ENCODE results near the gene TOM1L2.

TOM1L2 gene

DNA sequence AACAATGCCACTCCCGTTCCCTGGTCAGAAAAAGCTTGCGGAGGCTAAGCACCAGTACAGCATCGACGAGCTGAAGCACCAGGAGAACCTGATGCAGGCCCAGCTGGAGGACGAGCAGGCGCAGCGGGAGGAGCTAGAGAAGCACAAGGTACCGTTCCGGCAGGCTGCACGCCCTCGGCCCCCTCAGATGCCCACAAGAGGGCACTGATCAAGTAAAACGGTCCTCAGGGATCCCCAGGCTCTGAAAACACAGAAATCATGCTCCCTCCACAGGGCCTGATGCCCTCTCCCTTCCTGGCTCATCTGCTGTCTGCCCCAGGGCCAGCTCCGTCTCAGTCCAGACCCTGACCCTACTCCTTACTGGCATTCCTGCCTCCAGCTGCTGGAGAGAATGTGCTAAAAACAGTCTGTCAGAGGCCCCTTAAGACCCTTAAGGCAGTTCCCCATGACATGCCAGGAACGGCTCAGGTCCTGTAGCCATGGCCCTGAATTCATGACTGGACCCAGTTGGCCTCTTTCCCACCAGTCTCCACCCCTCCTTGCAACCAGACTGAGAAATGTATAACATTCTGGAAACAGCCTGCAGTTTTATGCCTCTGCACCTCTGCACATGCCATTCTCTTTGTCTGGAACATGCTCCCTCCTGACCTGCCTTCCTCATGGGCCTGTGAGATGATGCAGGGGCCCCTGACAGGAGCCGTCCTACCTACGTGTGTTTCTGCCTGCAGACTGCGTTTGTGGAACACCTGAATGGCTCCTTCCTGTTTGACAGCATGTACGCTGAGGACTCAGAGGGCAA lies 22.3 kb upstream of the TOM1L2 start:
- no peak for DNase-seq

DNA sequence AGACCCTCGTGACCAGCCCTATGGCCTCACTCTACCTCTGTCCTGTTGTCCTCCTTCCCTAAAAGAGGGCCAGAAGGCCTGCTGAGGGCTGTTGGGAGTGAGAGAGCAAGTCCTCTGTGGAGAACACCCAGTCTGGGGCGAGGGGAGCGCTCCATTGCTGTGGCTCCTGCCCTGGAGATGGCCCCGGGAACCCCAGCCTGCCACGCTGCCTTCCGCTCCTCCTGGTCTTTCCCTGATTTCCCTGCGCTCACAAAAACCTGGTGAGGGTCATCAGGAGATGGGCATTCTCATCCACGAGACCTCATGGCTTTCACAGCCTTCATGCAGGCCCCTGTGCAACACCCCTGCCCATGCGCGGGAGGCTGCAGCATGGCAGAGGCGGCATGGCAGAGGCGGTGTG lies 21.7 kb upstream of the TOM1L2 start:
- no peak for DNase-seq

DNA sequence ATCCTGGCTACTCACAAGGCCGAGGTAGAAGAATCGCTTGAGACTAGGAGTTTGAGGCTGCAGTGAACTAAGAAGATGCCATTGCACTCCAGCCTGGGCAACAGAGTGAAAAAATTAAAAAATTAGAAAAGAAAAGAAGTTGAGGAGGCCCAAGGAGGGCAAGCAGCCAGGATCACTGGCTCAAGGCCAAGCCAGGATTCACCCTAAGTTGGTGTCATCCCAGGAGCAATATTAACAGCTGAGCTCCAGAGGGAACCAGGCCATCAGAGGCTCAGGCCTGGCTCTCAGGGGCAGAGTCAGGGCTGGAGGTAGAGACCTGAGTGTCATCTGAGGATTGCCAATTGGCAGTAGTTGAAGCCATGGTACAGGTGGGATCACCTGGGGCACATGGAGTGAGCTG lies 21.2 kb upstream of the TOM1L2 start:
- no peak for DNase-seq

DNA sequence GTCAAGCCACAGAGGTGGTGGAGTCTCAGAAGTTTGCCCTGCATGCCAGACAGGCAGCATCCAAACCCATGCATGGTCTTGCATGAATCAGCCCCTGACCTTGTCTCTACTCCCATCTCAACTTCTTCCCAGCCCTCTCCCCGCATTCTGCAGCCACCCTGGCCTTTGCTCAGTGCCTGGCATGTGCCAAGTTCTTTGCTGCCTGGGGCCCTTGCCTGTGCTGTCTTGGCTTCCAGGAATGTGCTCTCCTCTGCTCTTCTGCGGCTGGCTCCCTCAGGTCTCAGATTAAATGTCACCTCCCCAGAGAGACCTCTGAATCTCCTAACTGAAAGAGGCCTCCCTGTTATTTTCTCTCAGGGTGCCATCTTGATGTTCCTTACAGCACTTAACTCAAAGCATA lies 18.1 kb upstream of the TOM1L2 start:
- no peak for DNase-seq

DNA sequence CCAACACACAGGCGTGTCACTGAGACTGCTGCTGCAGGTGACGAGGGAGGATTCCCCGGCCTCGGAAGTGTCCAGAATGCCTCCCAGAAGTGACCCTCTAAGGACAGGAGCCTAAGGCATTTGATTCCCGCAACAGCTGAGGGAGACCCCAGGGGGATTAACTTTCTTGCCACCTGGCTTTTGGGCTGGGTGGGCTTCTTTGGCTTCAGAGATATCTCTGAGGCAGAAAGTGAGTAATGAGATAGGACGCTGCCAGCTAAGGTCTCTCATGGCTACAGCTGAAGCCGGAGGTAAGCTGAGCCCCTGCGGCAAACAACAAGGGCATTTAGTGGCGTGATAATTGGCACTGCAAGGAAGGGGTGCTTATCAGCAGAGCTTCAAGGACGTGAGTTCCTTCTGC lies 17.4 kb upstream of the TOM1L2 start:
- no peak for DNase-seq

DNA sequence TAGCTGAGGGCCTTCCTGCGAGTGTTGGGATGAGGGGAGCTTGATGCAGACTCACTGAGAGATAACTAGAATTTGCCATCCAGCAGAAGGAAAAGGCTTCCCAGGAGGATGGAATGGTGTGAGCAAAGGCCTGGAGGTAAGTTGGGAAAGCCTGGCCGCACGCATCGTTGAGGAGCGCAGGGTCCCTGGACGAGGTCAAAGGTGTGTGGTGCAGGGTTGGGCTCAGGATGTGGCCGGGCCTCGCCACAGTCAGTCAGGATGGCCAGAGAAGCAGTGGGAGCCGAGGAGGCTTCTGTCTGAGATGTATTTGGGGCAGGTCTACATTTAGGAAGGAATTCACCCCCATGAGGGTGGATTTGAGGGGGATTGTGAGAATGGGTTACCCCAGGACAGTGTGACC lies 16.9 kb upstream of the TOM1L2 start:
- no peak for DNase-seq

DNA sequence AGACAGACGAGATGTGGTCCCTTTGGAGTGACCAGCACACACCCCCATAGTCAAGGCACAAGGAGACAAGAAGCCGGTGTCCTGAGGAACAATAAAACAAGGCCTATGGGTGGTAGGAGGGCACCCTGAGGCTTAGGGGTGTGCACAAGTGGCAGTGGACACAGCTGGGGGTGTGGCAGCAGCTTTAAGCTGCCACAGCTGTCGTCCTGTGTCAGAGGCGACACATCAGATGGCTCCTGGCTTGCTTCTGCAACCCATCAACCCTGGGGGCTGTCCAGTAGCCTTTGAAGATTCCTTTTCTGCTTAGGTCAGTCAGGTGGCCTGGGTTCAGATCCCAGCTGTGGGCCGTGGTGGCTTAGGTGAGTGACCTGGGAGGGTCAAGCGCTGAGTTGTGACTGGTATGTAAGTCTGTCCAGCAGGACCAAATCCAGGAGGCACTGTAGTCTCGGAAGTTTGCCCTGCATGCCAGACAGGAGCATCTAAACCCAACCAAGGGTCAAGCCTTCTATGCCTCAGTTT lies 16.3 kb upstream of the TOM1L2 start:
- DNase-seq = no peak

DNA sequence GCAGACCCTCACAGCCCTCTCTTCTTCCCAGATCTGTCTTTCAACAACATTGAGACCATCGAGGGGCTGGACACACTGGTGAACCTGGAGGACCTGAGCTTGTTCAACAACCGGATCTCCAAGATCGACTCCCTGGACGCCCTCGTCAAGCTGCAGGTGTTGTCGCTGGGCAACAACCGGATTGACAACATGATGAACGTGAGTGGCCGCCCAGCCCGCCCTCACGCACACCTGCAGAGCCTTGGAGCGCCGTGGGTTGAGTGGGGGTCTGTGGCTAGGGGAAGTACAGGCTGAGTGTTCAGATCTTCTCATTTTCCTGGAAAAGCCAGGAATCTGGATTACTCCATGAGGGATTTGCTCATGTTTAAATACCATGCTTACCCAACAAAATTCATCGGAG lies 15.7 kb upstream of the TOM1L2 start:
- no peak for DNase-seq

DNA sequence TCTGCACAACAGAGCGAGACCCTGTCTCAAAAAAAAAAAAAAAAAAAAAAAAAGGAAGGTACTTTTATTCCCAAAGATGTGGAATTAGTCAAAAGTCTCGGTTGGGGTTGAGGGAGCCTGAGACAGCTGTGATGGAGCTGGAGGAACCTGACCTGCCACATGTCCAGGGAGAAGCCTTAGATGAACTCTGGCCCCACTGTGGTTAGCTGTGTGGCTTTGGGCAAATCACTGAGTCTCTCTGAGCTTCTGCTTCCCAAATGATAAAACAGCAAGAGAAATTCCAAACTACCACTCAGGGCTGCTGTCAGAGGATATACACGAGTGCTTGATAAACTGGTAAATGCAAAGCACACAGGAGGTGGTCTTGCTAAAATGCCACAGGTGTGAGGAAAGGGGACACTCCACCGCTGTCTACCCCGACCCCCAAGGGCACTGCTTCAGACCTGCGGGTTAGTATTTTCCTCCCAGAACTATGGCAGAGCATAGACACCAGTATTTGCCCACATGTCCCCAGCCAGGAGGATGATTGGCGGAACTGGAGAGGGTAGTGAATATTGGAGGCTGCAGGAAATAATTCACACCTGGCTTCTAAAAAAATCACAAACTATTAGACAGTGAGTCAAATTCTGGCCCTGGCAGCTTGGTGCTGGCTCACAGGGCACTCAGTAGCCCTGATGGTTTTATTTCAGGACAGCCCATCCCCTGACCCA lies 15.1 kb upstream of the TOM1L2 start:
- DNase-seq = no peak

DNA sequence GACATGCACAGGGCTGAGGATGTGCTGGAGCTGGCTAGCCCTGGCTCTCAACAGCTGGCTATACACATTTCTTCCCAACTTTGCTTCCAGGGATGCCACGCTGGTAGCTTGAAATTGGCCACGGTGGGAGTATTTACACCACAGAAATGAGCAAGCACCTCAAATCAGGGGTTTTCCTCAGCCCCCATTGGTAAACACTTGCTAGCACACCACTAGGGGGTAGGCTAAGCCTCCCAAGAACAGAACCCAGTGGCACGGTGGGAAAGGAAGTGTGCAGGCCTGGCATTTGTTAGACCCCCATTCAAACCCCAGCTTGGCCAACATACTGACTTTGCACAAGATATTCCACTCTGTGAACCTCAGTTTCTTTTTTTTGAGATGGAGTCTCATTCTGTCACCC lies 13.4 kb upstream of the TOM1L2 start:
- no peak for DNase-seq

DNA sequence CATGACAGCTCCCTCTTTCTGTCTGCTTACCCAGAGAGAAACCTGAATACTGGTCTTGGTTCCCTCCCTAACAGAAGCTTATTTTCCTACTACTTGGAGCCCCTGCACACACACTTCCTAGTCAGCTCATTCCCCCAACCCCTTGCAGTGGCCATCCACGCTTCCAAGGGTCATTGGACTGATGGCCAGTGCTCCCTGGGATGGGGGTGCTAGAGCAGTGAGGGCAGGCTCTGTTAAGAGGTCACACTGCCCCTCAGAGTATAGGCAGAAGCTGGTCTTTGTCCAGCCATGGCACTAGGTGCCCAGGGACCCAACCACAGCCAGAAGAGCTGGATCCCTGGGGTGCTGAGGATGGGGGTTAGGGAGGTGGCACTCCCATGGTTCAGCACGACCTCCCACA lies 13.0 kb upstream of the TOM1L2 start:
- DNase-seq = no peak

DNA sequence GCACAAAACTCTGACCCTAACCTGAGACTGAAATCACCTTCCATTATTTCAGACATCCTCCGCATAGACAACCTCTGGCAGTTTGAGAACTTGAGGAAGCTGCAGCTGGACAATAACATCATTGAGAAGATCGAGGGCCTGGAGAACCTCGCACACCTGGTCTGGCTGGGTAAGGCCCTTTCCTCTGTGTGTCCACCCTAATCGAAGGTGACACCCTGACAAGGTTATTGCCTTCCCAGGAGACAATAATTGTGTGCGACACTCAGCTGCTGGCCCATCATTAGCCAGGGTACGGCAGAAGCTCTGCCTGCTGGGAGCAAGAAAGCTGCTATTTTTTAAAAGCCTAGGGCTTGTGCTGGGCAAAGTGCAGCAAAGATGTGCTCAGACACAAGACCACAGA lies 11.6 kb upstream of the TOM1L2 start:
- no peak for DNase-seq

DNA sequence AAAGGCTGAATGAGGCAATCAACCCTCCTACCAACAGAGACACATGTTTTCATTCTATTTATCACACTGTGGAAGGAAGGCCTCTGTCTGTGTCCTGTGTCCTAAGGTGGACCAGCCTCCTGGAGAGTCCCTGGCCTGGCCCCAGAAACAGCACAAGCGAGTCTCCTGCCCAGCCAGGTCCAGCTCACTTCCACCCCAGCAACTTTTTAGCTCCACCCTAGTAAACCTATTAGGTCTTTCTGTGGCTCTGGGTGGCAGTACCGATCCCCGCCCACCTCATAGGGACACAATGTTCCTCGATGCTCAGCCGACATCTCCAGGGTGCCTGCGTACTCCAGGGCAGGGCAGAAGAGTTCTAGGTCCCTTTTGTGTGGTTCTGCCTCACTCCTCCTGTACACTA lies 11.2 kb upstream of the TOM1L2 start:
- no peak for DNase-seq

DNA sequence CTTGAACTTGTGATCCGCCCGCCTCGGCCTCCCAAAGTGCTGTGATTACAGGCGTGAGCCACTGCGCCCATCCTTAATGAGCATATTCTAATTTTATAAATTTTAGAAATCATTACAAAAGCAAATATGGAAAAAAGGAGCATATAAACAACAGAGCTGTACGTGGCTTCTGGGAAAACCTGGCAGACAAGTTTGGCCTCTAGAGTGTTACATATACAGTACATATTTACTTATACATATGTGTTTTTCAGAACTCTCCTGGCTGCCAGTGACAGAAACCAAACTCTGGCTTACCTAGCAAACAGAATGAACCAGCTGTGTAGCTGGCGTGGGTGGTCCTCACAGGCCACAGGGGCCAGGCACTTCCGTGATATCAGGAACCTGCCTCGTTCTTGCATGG lies 10.6 kb upstream of the TOM1L2 start:
- no peak for DNase-seq

DNA sequence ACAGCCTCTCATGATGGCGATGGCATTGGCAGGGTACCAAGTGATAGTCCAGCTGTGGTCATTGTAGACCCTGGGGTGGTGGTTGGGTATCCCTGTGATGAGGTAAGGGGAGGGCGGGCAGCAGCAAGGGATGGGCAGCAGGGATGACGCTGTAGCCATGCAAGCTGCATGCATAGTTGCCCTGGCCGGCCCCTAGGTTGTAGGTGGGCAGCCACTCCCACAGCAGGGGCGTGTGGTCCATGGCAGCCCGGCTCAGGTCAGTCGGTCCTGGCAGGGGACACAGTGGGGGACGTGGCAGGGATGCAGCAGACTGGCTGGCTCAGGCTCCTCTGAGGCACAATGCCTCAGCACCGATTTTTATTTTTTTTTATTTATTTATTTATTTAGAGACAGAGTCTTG lies 9.1 kb upstream of the TOM1L2 start:
- no peak for DNase-seq

DNA sequence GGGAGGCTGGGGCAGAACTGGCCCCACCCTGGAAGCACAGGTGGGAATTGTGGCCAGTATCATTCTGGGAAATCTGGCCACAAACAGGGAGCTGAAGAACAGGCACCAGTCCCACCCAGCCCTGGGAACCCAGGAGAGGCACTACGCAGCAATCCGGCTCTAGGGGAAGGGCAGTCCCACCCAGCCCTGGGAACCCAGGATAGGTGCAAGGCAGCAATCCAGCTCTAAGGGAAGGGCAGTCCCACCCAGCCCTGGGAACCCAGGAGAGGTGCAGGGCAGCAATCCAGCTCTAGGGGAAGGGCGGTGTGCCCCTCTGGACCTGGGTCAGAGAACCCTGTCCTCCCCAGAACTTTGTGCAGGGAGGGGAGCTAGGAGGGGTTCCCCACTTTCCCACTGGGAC lies 7.6 kb upstream of the TOM1L2 start:
- DNase-seq = no peak

DNA sequence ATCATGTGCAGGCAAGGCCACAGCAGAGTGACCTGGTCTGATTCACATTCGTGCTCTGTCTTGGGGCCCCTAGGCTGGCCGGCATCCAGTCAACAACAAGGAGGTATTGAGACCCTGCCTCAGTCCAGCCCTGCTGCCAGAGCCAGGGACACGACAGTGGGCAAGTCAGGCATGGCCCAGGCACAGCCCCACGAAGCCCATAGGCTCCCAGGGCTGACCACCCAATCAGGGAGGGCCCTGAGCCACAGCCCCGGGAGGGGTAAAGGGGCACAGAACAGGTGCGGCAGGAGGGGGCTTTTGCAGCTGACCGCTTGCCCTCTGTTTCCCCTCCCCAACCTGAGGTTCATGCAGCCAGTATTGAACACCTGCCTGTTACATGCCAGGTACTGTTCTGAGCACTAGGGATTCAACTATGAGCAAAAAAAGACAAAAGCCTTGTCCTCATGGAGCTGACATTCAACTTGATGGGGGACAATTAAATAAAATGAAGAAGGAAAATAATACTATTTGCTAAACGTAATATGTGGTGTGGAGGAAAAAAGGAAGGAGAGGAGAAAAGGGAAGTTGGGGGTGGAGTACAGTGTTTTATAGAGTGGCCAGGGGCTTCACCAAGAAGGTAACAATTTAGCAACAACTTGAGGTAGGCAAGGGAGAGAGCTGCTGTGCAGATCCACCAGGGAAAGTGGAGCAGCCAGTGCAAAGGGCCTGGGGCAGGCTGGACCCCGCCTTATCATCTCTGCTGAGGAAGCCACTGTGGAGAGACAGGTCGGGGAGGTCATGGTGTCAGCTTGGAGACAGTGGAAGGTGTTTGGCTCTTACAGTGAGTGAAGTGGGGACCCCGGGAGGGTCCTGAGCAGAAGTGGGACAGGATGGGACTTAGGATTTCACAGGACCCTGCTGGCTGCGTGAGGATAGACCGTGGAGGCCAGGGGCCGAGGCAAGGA lies 6.6 kb upstream of the TOM1L2 start:
- no peak for DNase-seq

DNA sequence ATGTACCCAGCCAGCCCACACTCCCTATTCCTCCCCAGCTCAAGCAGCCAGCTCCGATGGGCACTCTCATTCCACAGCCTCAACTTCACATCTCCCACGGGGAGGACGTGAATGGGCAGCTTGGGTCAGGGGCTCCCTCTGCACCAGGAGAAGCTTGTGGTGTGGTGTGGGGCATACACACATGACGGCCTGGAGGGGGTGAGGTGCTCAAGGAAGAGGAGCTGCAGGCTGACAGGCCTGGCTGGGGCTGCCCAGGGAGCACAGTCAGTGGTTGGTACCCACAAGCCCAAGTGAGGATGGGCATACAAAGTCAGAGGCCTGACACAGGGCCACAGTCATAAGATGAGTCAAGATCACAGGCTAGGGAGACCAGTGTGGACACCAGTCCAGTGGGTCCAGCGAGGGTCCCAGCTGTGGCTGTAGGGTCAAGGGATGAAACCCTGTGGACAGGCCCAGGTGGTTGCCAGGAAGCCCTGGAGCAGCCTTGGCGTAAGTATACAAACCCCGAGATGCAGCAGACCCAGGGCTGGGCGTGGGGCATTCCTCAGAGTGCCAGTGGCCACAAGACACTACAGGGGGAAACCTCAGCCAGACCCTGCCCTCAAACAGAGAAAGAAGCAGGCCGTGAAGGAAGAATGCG lies 4.9 kb upstream of the TOM1L2 start:
- DNase-seq = no peak

DNA sequence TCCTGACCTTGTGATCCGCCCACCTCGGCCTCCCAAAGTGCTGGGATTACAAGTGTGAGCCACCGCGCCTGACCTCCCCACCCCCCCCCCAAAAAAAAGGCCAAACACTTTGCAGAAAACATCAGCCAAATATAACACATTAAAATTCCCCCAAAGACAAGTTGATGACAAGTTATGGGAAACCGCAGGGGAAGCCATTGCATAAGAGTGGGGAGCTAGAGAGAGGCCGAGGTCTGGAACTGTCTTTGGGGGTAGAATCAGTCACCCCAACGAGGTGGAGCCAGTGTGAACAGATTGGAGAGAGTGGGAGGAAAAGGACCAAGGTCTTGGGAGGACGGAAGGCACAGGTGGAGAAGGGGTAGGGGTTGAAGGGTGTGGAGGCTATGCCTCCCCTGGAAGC lies 3.2 kb upstream of the TOM1L2 start:
- DNase-seq = no peak

DNA sequence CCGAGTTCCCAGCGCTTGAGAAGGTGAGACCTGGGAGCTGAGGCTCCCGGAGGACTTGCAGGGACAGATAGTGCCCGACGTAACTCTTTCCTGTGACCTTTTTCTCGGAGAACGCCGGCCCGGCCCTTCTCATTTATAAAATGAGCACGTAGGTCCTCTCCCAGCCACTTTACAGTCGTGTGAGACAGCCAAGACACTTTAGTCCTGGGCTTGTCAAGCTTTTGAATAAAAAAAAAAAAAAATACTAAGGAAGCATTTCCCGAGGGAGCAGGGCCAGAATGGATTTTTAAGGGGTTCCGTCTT lies 703 bp upstream of the TOM1L2 start:
- no peak for DNase-seq

DNA sequence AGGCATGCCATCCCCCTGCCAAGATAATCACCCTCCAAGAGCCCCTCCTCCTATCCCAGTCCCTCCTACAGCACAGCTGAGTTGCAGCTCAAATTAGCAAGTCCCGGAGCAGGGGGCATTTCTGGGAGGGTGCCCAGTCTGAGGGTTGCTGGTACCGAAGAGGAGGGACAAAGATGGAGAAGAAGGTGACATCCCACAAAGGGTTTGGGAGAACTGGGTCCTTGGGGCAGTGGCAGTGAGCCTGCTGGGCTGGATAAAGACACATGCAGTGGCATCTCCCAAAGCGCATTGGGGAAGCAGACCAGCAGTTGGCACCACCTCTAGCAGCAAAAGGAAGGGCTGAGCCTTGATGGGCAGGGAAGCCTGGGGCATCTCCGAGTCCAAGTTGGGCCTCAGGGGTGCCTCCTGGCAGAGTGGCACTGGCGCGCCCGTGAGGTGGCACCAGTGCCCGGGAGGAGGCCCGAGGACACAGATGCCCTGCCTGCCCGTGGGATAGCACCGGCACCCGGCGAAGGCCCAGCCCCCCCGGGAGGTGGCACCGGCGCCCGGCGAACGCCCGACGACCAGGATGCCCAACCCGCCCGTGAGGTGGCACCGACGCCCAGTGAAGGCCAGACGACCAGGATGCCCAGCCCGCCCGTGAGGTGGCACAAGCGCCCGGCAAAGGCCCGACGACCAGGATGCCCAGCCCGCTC lies 622 bp downstream of the TOM1L2 start:
- DNase-seq = no peak

DNA sequence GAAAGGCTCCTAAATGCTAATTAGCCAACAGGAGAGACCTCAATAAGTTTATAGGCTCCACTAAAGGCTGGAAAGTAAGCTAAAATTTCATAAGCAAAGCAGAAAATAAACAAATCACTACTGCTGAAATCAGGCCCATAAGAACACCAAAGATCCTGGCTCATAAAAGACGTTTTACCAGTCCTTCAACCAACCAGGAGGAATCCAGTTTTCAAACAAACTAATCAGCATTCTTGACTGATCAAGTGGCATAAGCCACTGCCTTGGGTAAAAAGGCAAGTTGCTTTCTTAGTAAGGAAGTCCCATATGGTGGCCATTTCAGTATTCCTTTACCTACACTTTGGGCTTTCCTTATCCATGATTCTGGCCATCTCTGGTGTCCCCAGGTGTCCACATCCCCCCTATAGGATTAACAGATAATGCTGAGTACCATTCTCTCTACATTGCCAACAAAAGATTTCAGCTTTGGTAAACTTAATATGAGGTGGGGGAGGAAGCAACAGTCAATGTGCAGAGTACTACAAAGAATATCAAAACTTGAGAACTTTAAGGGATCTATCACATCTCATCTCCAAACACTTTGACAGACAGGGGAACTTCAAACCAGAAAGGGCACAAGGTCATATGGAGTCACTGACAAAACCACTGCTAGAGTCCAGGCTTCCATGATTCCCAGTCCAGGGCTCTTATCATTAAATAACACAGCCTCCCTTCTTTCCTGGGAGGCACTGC lies 1.3 kb downstream of the TOM1L2 start:
- no peak for DNase-seq
